H9 (cell line): ENCODE results near the gene EVI2A. TPM values are rescaled to one million over a fixed set of nuclear protein-coding genes. Genes with fewer than 3 reads are reported as not detected.

Experiments used
- DNase-seq: peaks from one replicate; pipeline ENCODE4 v3.0.0-alpha.2; 2017
- H2AFZ ChIP-seq: one replicate; pipeline ENCODE4 v1.6.1; 2013; ENCODE audit warnings: mild to moderate bottlenecking, low read length, control low read depth, moderate library complexity
- H2AK5ac ChIP-seq: 2 replicates; pipeline ENCODE4 v1.6.1; 2013; ENCODE audit warnings: low read length, control low read depth, mixed read lengths; ENCODE audit not compliant: insufficient read length
- H2BK120ac ChIP-seq: one replicate; pipeline ENCODE4 v1.6.1; 2013; ENCODE audit warnings: low read depth, mild to moderate bottlenecking, low read length, control low read depth, inconsistent platforms; ENCODE audit not compliant: poor library complexity, severe bottlenecking
- H2BK12ac ChIP-seq: 2 replicates; pipeline ENCODE4 v1.6.1; 2013; ENCODE audit warnings: low read length, control low read depth, mixed read lengths, low read depth; ENCODE audit not compliant: insufficient read length
- H2BK15ac ChIP-seq: 2 replicates; pipeline ENCODE4 v1.6.1; 2013; ENCODE audit warnings: low read depth, low read length, control low read depth
- H2BK20ac ChIP-seq: one replicate; pipeline ENCODE4 v1.6.1; 2013; ENCODE audit warnings: low read depth, mild to moderate bottlenecking, low read length, control low read depth, inconsistent platforms; ENCODE audit not compliant: poor library complexity, severe bottlenecking
- H2BK5ac ChIP-seq: 2 replicates; pipeline ENCODE4 v1.6.1; 2013; ENCODE audit warnings: low read length, control low read depth, mixed read lengths; ENCODE audit not compliant: insufficient read length
- H3K14ac ChIP-seq: 2 replicates; pipeline ENCODE4 v1.6.1; 2013; ENCODE audit warnings: low read length, control low read depth; ENCODE audit not compliant: insufficient read depth
- H3K18ac ChIP-seq: 2 replicates; pipeline ENCODE4 v1.6.1; 2013; ENCODE audit warnings: low read depth, mild to moderate bottlenecking, mixed read lengths, low read length, control low read depth; ENCODE audit not compliant: insufficient read length
- H3K23ac ChIP-seq: 2 replicates; pipeline ENCODE4 v1.6.1; 2013; ENCODE audit warnings: low read length, control low read depth, mixed read lengths, low read depth; ENCODE audit not compliant: insufficient read length
- H3K23me2 ChIP-seq: 2 replicates; pipeline ENCODE4 v1.6.1; 2013; ENCODE audit warnings: low read depth, mild to moderate bottlenecking, mixed read lengths, low read length, control low read depth; ENCODE audit not compliant: insufficient read length, poor library complexity, severe bottlenecking
- H3K27ac ChIP-seq: 2 replicates; pipeline ENCODE4 v1.5.1; 2013; ENCODE audit warnings: low read length, control low read depth, mixed read lengths, low read depth; ENCODE audit not compliant: insufficient read length
- H3K27me3 ChIP-seq: 2 replicates; pipeline ENCODE4 v1.6.1; 2013; ENCODE audit warnings: low read length, control low read depth, inconsistent platforms; ENCODE audit not compliant: insufficient read depth
- H3K4ac ChIP-seq: 2 replicates; pipeline ENCODE4 v1.6.1; 2013; ENCODE audit warnings: low read depth, mild to moderate bottlenecking, control low read depth, inconsistent platforms, low read length, moderate library complexity
- H3K4me1 ChIP-seq: 2 replicates; pipeline ENCODE4 v1.6.1; 2013; ENCODE audit warnings: low read length, control low read depth, inconsistent platforms; ENCODE audit not compliant: insufficient read depth
- H3K4me2 ChIP-seq: 2 replicates; pipeline ENCODE4 v1.6.1; 2013; ENCODE audit warnings: low read length, control low read depth, mixed read lengths; ENCODE audit not compliant: insufficient read length, insufficient read depth
- H3K56ac ChIP-seq: 2 replicates; pipeline ENCODE4 v1.6.1; 2013; ENCODE audit warnings: low read depth, mild to moderate bottlenecking, mixed read lengths, low read length, control low read depth; ENCODE audit not compliant: insufficient read length
- H3K79me1 ChIP-seq: 2 replicates; pipeline ENCODE4 v1.6.1; 2013; ENCODE audit warnings: low read depth, mild to moderate bottlenecking, moderate library complexity, low read length, control low read depth, inconsistent platforms; ENCODE audit not compliant: insufficient read depth, poor library complexity, severe bottlenecking
- H3K79me2 ChIP-seq: 2 replicates; pipeline ENCODE4 v1.6.1; 2013; ENCODE audit warnings: low read length, control low read depth, inconsistent platforms; ENCODE audit not compliant: insufficient read depth
- H3K9ac ChIP-seq: 2 replicates; pipeline ENCODE4 v1.6.1; 2013; ENCODE audit warnings: low read length, control low read depth, mixed read lengths; ENCODE audit not compliant: insufficient read length; ENCODE audit errors: extremely low read depth
- H3K9me3 ChIP-seq: one replicate; pipeline ENCODE4 v1.6.1; 2013; ENCODE audit warnings: low read depth, low read length, inconsistent platforms; ENCODE audit not compliant: control insufficient read depth
- H3T11ph ChIP-seq: one replicate; pipeline ENCODE4 v1.6.1; 2013; ENCODE audit warnings: mild to moderate bottlenecking, low read length, control low read depth, inconsistent platforms
- H4K20me1 ChIP-seq: one replicate; pipeline ENCODE4 v1.6.1; 2013; ENCODE audit not compliant: control insufficient read depth, insufficient read length, insufficient read depth
- H4K5ac ChIP-seq: 2 replicates; pipeline ENCODE4 v1.6.1; 2013; ENCODE audit warnings: low read depth, mild to moderate bottlenecking, mixed read lengths, low read length, control low read depth; ENCODE audit not compliant: insufficient read length
- H4K8ac ChIP-seq: replicated peaks from 2 replicates; pipeline ENCODE4 v1.6.1; 2013; ENCODE audit warnings: low read length, control low read depth, mixed read lengths, low read depth; ENCODE audit not compliant: insufficient read length
- H4K91ac ChIP-seq: 2 replicates; pipeline ENCODE4 v1.6.1; 2013; ENCODE audit warnings: low read depth, mild to moderate bottlenecking, moderate library complexity, mixed read lengths, low read length, control low read depth; ENCODE audit not compliant: insufficient read length
- H3K27ac Mint-ChIP-seq, 3 experiments: 2 replicates in 2 of 3; 3 replicates in 1 of 3; pipeline ENCODE4 v1.8.0; 2020 to 2021; ENCODE audit warnings: mixed read lengths in 3 of 3, mild to moderate bottlenecking in 1 of 3, moderate library complexity in 1 of 3
- H3K27me3 Mint-ChIP-seq: 2 replicates; pipeline ENCODE4 v1.8.0; 2021; ENCODE audit warnings: low read depth, mild to moderate bottlenecking, moderate library complexity, mixed read lengths
- H3K36me3 Mint-ChIP-seq, 3 experiments: 2 replicates in 2 of 3; 3 replicates in 1 of 3; pipeline ENCODE4 v1.8.0; 2020 to 2021; ENCODE audit warnings: low read depth in 3 of 3, mixed read lengths in 3 of 3; ENCODE audit not compliant: insufficient read depth in 1 of 3
- H3K4me1 Mint-ChIP-seq, 2 experiments: 2 replicates each; pipeline ENCODE4 v1.8.0; 2020; ENCODE audit warnings: mixed read lengths in 2 of 2
- H3K4me3 Mint-ChIP-seq, 2 experiments: 2 replicates in 1 of 2; 3 replicates in 1 of 2; pipeline ENCODE4 v1.8.0; 2020 to 2021; ENCODE audit warnings: mild to moderate bottlenecking in 2 of 2, mixed read lengths in 2 of 2, moderate library complexity in 1 of 2
- H3K9me3 Mint-ChIP-seq, 2 experiments: 2 replicates in 1 of 2; 3 replicates in 1 of 2; pipeline ENCODE4 v1.8.0; 2020; ENCODE audit warnings: mild to moderate bottlenecking in 2 of 2, mixed read lengths in 2 of 2, moderate library complexity in 1 of 2
- CTCF ChIP-seq: fragments of 200-600 bp; sonication (generic); conservative IDR thresholded peaks from 3 replicates; pipeline ENCODE4 v1.8.0; 2021; ENCODE audit warnings: antibody characterized with exemption, mild to moderate bottlenecking
- WGBS: extraction: QIAGEN DNeasy Blood & Tissue Kit; methylation state at CpG from one replicate; pipeline ENCODE4 v1.1.7; 2013; ENCODE audit warnings: missing lambda C conversion rate, low lambda C conversion rate, mixed read lengths; ENCODE audit not compliant: insufficient read length; ENCODE audit errors: extremely low coverage; 5-methylcytosine and 5-hydroxymethylcytosine counted together
- total RNA-seq: library from RNA; stranded (reverse); gene quantifications from 2 replicates; pipeline ENCODE4 v1.2.1, GENCODE V29; 2021

Gene EVI2A
- total RNA-seq, 1 experiment from 2014 or later = not detected

GRCh38 chr17:31321966-31322365 is 544 bp upstream of the EVI2A start:
- DNase-seq = no peak
- Histone ChIP-seq H3K18ac (no peak overlapping the region), H2AFZ (no peak overlapping the region), H3K4me2 (no peak overlapping the region), H4K5ac (no peak overlapping the region), H4K91ac (no peak overlapping the region), H3K4me1 (no peaks in the 10 kb centered on the region), H3K23me2 (no peaks in the 10 kb centered on the region), H3K14ac (no peak overlapping the region), H2BK120ac (no peak overlapping the region), H3K4ac (no peak overlapping the region), H3K23ac (no peak overlapping the region), H3K9ac (no peak overlapping the region), H3K56ac (no peak overlapping the region), H3K27me3 (no peaks in the 10 kb centered on the region), H3K79me1 (no peaks in the 10 kb centered on the region), H3T11ph (no peak overlapping the region), H3K9me3 (no peaks in the 10 kb centered on the region), H2BK12ac (no peak overlapping the region), H4K8ac (no peak overlapping the region), H2BK5ac (no peak overlapping the region), H2BK15ac (no peak overlapping the region), H2AK5ac (no peak overlapping the region), H3K27ac (no peak overlapping the region), H3K79me2 (no peaks in the 10 kb centered on the region), H2BK20ac (no peak overlapping the region), H4K20me1 (no peaks in the 10 kb centered on the region)
- TF ChIP-seq CTCF = no peak
- Mint-ChIP-seq H3K27ac (no peak overlapping the region), H3K27me3 (no peaks in the 10 kb centered on the region), H3K36me3 (peaks cover 0 to 13% (median 0%) of the 10 kb centered on the region in 3 experiments; a peak in 2 of 7 replicates), H3K4me1 (peaks cover 5 to 8% of the 10 kb centered on the region in 2 experiments), H3K9me3 (no peaks in the 10 kb centered on the region), H3K4me3 (no peak overlapping the region)
- WGBS = no CpG with 5 or more reads among the region's 4 CpGs
